GM19397 (cell line): Measurements from ENCODE around the gene MICAL2.

Experiments used
- ATAC-seq: cut with Tn5 transposase; IDR thresholded peaks from one replicate; pipeline ENCODE4 v1.9.1; 2021; ENCODE audit warnings: mild to moderate bottlenecking, moderate library complexity; ENCODE audit not compliant: unreplicated experiment

The MICAL2 gene

GRCh38 chr11:12279672-12280108 is 169.3 kb downstream of the MICAL2 start:
- no peak for ATAC-seq

GRCh38 chr11:12280199-12280837 is 169.9 kb downstream of the MICAL2 start:
- no peak for ATAC-seq

GRCh38 chr11:12280838-12281565 is 170.6 kb downstream of the MICAL2 start:
- ATAC-seq, result no peak

GRCh38 chr11:12281571-12282478 is 171.4 kb downstream of the MICAL2 start:
- no peak for ATAC-seq

GRCh38 chr11:12282676-12283075 is 172.3 kb downstream of the MICAL2 start:
- no peak for ATAC-seq

- no peak for ATAC-seq
Measured at GRCh38 chr11:12284316-12285050, 174.1 kb downstream of the MICAL2 start.

- ATAC-seq, result no peak
Measured at GRCh38 chr11:12285106-12285505, 174.7 kb downstream of the MICAL2 start.

GRCh38 chr11:12285811-12286222 is 175.4 kb downstream of the MICAL2 start:
- no peak for ATAC-seq

GRCh38 chr11:12286606-12287005 is 176.2 kb downstream of the MICAL2 start:
- no peak for ATAC-seq

GRCh38 chr11:12287009-12287373 is 176.6 kb downstream of the MICAL2 start:
- no peak for ATAC-seq

GRCh38 chr11:12287374-12288211 is 177.2 kb downstream of the MICAL2 start:
- no peak for ATAC-seq

GRCh38 chr11:12288212-12288930 is 178.0 kb downstream of the MICAL2 start:
- no peak for ATAC-seq

- ATAC-seq, result no peak
Measured at GRCh38 chr11:12288931-12289666, 178.7 kb downstream of the MICAL2 start.

GRCh38 chr11:12289667-12290476 is 179.5 kb downstream of the MICAL2 start:
- ATAC-seq, result no peak

- no peak for ATAC-seq
Measured at GRCh38 chr11:12290477-12290922, 180.1 kb downstream of the MICAL2 start.

- ATAC-seq, result no peak
Measured at GRCh38 chr11:12291313-12291712, 180.9 kb downstream of the MICAL2 start.

GRCh38 chr11:12291766-12292165 is 181.4 kb downstream of the MICAL2 start:
- no peak for ATAC-seq

GRCh38 chr11:12292766-12293165 is 182.4 kb downstream of the MICAL2 start:
- ATAC-seq, result no peak
